ENCODE measurements around the gene ISX. TPM values are rescaled to one million over a fixed set of nuclear protein-coding genes. Genes with fewer than 3 reads are reported as not detected.

ISX gene
- total RNA-seq, 1 experiment from 2014 or later: 5.6 TPM

DNA sequence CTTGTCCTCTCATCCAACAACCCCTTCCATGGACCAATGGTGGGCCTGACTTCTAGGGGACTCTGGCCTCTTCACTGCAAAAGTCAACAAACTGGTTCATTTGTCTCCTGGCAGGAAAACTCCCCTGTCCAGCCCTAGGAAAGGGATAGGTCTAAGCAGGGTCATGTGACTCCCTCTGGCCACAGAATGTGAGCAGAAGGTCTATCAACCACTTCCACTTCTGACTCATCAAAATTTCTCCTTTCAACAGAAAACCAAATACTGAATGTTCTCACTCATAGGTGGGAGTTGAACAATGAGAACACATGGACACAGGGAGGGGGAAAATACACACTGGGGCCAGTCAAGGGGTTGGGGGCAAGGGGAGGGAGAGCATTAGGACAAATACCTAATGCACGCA lies 1.3 kb upstream of the ISX start:
- Histone ChIP-seq H3K36me3 (ENCODE audit: control insufficient read depth, insufficient read depth, low read length) (peaks cover 2% of the 10 kb centered on the region; the same call in 1 of the 2 replicates), H3K27me3 (replicated peaks; ENCODE audit: control insufficient read depth, insufficient read depth, low read length) (no peaks in the 10 kb centered on the region), H3K4me1 (peaks cover 33% of the 10 kb centered on the region), H3K4me3 (ENCODE audit: low read depth, low read length) (no peak overlapping the region), H3K9me3 (no peaks in the 10 kb centered on the region; the same call in 1 of the 2 replicates)
- intact Hi-C loops (cut with micrococcal nuclease; ENCODE audit: unreplicated experiment): no loop called here
- peak overlapping the region; percentile 100 for H3K27ac Mint-ChIP-seq (ENCODE audit: unreplicated experiment)
- peaks cover 44% of the 10 kb centered on the region for H3K4me1 Mint-ChIP-seq (ENCODE audit: low read depth, unreplicated experiment)
- no peaks in the 10 kb centered on the region for H3K27me3 Mint-ChIP-seq (ENCODE audit: insufficient read depth, unreplicated experiment)
- DNase-seq: peak; percentile 52 to 76
- ChIA-PET POLR2A (no interaction called here), CTCF (no interaction called here)
- H3K4me3 Mint-ChIP-seq (ENCODE audit: unreplicated experiment): peak overlapping the region; percentile 25
- no peaks in the 10 kb centered on the region for H3K9me3 Mint-ChIP-seq (ENCODE audit: unreplicated experiment)
- TF ChIP-seq, protein P1, sequence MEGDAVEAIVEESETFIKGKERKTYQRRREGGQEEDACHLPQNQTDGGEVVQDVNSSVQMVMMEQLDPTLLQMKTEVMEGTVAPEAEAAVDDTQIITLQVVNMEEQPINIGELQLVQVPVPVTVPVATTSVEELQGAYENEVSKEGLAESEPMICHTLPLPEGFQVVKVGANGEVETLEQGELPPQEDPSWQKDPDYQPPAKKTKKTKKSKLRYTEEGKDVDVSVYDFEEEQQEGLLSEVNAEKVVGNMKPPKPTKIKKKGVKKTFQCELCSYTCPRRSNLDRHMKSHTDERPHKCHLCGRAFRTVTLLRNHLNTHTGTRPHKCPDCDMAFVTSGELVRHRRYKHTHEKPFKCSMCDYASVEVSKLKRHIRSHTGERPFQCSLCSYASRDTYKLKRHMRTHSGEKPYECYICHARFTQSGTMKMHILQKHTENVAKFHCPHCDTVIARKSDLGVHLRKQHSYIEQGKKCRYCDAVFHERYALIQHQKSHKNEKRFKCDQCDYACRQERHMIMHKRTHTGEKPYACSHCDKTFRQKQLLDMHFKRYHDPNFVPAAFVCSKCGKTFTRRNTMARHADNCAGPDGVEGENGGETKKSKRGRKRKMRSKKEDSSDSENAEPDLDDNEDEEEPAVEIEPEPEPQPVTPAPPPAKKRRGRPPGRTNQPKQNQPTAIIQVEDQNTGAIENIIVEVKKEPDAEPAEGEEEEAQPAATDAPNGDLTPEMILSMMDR (IDR thresholded peaks at IDR 0.05; ENCODE audit: insufficient read depth in 1 of 2, low read depth in 1 of 2, low read length in 1 of 2, severe bottlenecking in 1 of 2, unreplicated experiment in 1 of 2): no peak
- peaks cover 11% of the 10 kb centered on the region for H3K36me3 Mint-ChIP-seq (ENCODE audit: insufficient read depth, unreplicated experiment)
- BruUV-seq (replicated peaks): no TSS peak

DNA sequence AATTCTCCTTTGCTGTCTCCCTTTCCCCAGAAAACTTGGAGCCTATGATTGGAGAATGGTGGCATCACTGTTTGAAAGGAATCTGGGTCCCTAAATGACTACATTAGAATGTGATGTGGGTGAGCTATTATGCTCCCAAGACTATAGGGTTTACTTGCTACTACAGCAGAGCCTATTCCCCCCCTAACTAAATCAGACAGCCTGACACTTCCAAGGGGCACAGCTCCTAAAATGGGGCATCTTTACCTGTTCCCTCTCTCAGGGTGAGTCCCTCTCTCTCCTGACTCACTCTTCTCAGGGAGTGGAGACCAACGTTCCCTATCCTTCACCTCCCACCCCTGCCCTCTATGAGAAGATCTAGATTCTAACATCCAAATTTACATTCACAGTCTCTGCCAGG lies 775 bp upstream of the ISX start:
- POLR2A ChIA-PET: no interaction called here
- CTCF ChIA-PET: interaction anchor here (1.5 kb wide), 1 partner anchor 22 kb away, joined by 5 read pairs; no protein-coding TSS in a partner anchor
- Histone ChIP-seq H3K9me3 (no peaks in the 10 kb centered on the region), H3K36me3 (ENCODE audit: control insufficient read depth, insufficient read depth, low read length) (peaks cover 2% of the 10 kb centered on the region), H3K27me3 (replicated peaks; ENCODE audit: control insufficient read depth, insufficient read depth, low read length) (no peaks in the 10 kb centered on the region), H3K4me3 (ENCODE audit: low read depth, low read length) (no peak overlapping the region), H3K4me1 (peaks cover 33% of the 10 kb centered on the region)
- no peaks in the 10 kb centered on the region for H3K9me3 Mint-ChIP-seq (ENCODE audit: unreplicated experiment)
- TF ChIP-seq, protein P1 (IDR thresholded peaks at IDR 0.05; ENCODE audit: insufficient read depth in 1 of 2, low read depth in 1 of 2, low read length in 1 of 2, severe bottlenecking in 1 of 2, unreplicated experiment in 1 of 2): no peak
- H3K27me3 Mint-ChIP-seq (ENCODE audit: insufficient read depth, unreplicated experiment): no peaks in the 10 kb centered on the region
- intact Hi-C loops (cut with micrococcal nuclease; ENCODE audit: unreplicated experiment): no loop called here
- H3K36me3 Mint-ChIP-seq (ENCODE audit: insufficient read depth, unreplicated experiment): peaks cover 10% of the 10 kb centered on the region
- H3K27ac Mint-ChIP-seq (ENCODE audit: unreplicated experiment): peak overlapping the region; percentile 100
- BruUV-seq (replicated peaks): TSS peak; percentile 78
- peak overlapping the region; percentile 78 for H3K4me3 Mint-ChIP-seq (ENCODE audit: unreplicated experiment)
- H3K4me1 Mint-ChIP-seq (ENCODE audit: low read depth, unreplicated experiment): peaks cover 44% of the 10 kb centered on the region
- no peak for DNase-seq

DNA sequence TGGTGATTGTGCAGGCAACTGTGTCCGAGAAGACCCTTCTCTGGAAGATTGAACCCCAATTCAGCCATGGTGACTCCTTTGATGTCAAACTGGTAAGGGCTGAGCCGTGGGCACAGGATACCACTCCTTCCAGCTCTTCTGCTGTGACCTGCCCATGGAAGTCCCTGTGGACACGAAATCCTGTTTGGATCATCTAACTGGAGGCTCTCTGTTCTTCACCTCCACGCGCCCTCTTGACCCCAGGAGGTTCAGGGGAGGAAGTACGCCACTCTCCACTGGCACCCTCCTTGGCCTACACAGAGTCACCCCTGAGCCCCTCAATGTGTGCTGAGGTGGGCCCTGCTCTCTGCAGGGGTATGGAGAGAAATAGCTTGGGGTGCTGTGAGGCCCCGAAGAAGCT lies 810 bp downstream of the ISX start:
- BruUV-seq (replicated peaks): no TSS peak
- Mint-ChIP-seq H3K4me1 (ENCODE audit: low read depth, unreplicated experiment) (peaks cover 44% of the 10 kb centered on the region), H3K9me3 (ENCODE audit: unreplicated experiment) (no peaks in the 10 kb centered on the region), H3K27me3 (ENCODE audit: insufficient read depth, unreplicated experiment) (no peaks in the 10 kb centered on the region), H3K4me3 (ENCODE audit: unreplicated experiment) (peak overlapping the region; percentile 78), H3K36me3 (ENCODE audit: insufficient read depth, unreplicated experiment) (peaks cover 10% of the 10 kb centered on the region), H3K27ac (ENCODE audit: unreplicated experiment) (peak overlapping the region; percentile 100)
- TF ChIP-seq, protein P1 (IDR thresholded peaks at IDR 0.05; ENCODE audit: insufficient read depth in 1 of 2, low read depth in 1 of 2, low read length in 1 of 2, severe bottlenecking in 1 of 2, unreplicated experiment in 1 of 2): no peak
- peaks cover 33% of the 10 kb centered on the region for H3K4me1 ChIP-seq
- ChIA-PET CTCF (interaction anchor here (0.6 to 1.5 kb wide), 2 partner anchors 23 to 994 kb away, joined by 3 to 5 read pairs; no protein-coding TSS in a partner anchor), POLR2A (no interaction called here)
- H3K4me3 ChIP-seq (ENCODE audit: low read depth, low read length): peak overlapping the region; percentile 28
- no peaks in the 10 kb centered on the region for H3K27me3 ChIP-seq (replicated peaks; ENCODE audit: control insufficient read depth, insufficient read depth, low read length)
- H3K36me3 ChIP-seq (ENCODE audit: control insufficient read depth, insufficient read depth, low read length): peaks cover 2% of the 10 kb centered on the region
- no peaks in the 10 kb centered on the region for H3K9me3 ChIP-seq
- no peak for DNase-seq
- intact Hi-C loops (cut with micrococcal nuclease; ENCODE audit: unreplicated experiment): loop anchor here (1.0 kb wide), 1 partner anchor 75 kb away; no protein-coding TSS in a partner anchor

Measured in Caco-2 (cell line).